Neutrophil (primary cell): ENCODE measurements around the gene ILF2.
A peak's percentile ranks its signal among the peaks of the same experiment; 100 is the strongest.

Experiments used
- H3K27ac ChIP-seq: fragments of 200-600 bp; sonication (generic); 2 replicates; pipeline ENCODE4 v1.5.1; 2016; ENCODE audit warnings: mild to moderate bottlenecking, moderate library complexity
- H3K27me3 ChIP-seq: fragments of 200-600 bp; sonication (generic); 2 replicates; pipeline ENCODE4 v1.6.0; 2016; ENCODE audit warnings: mild to moderate bottlenecking
- H3K36me3 ChIP-seq: fragments of 200-600 bp; sonication (generic); 2 replicates; pipeline ENCODE4 v1.5.1; 2017
- H3K4me1 ChIP-seq, 2 experiments: fragments of 200-600 bp in 1 of 2; sonication (generic) in 1 of 2; 1 replicate in 1 of 2; 2 replicates in 1 of 2; pipeline versions ENCODE4 v1.5.1 to v1.6.1; 2013 to 2016; ENCODE audit warnings: low read depth in 1 of 2, low read length in 1 of 2, mild to moderate bottlenecking in 1 of 2, moderate library complexity in 1 of 2; ENCODE audit not compliant: control insufficient read depth in 1 of 2, insufficient read depth in 1 of 2
- H3K4me3 ChIP-seq, 2 experiments: fragments of 200-600 bp in 1 of 2; sonication (generic) in 1 of 2; 1 replicate in 1 of 2; 2 replicates in 1 of 2; pipeline ENCODE4 v1.5.1; 2013 to 2016; ENCODE audit warnings: low read depth in 1 of 2, low read length in 1 of 2, mild to moderate bottlenecking in 1 of 2, moderate library complexity in 1 of 2
- H3K9me3 ChIP-seq: fragments of 200-600 bp; sonication (generic); 2 replicates; pipeline ENCODE4 v1.5.1; 2016
- CTCF ChIP-seq: fragments of 200-600 bp; sonication (generic); IDR thresholded peaks from 2 replicates; pipeline ENCODE4 v1.5.1; 2016; ENCODE audit warnings: antibody characterized with exemption

ILF2 gene

GRCh38 chr1:153698923-153699714 lies 28.3 kb upstream of the ILF2 start:
- Histone ChIP-seq H3K4me1 (peaks cover 8% of the 10 kb centered on the region in 2 experiments), H3K9me3 (no peaks in the 10 kb centered on the region), H3K36me3 (no peaks in the 10 kb centered on the region), H3K4me3 (no peak overlapping the region), H3K27ac (no peak overlapping the region), H3K27me3 (no peaks in the 10 kb centered on the region)
- TF ChIP-seq CTCF: no peak

- Histone ChIP-seq H3K27ac (no peak overlapping the region), H3K36me3 (no peaks in the 10 kb centered on the region), H3K4me1 (peaks cover 8% of the 10 kb centered on the region in 2 experiments), H3K9me3 (no peaks in the 10 kb centered on the region), H3K27me3 (no peaks in the 10 kb centered on the region), H3K4me3 (peak overlapping the region; percentile 7 to 32)
- TF ChIP-seq CTCF: no peak
Observed at GRCh38 chr1:153698020-153698922, 27.5 kb upstream of the ILF2 start.

GRCh38 chr1:153697191-153698019 lies 26.6 kb upstream of the ILF2 start:
- H3K9me3 ChIP-seq: no peaks in the 10 kb centered on the region
- no peak for TF ChIP-seq CTCF
- H3K4me3 ChIP-seq: peak overlapping the region in 1 of 2 experiments; percentile 32
- H3K4me1 ChIP-seq: peaks cover 8% of the 10 kb centered on the region in 2 experiments
- H3K27me3 ChIP-seq: no peaks in the 10 kb centered on the region
- no peaks in the 10 kb centered on the region for H3K36me3 ChIP-seq
- no peak overlapping the region for H3K27ac ChIP-seq

GRCh38 chr1:153696741-153697140 lies 25.9 kb upstream of the ILF2 start:
- Histone ChIP-seq H3K9me3 (no peaks in the 10 kb centered on the region), H3K27me3 (no peaks in the 10 kb centered on the region)
- no peak for TF ChIP-seq CTCF

GRCh38 chr1:153693466-153693865 lies 22.7 kb upstream of the ILF2 start:
- Histone ChIP-seq H3K27ac (no peak overlapping the region), H3K4me1 (peaks cover 7 to 8% of the 10 kb centered on the region in 2 experiments), H3K27me3 (no peaks in the 10 kb centered on the region), H3K4me3 (no peak overlapping the region), H3K9me3 (no peaks in the 10 kb centered on the region), H3K36me3 (no peaks in the 10 kb centered on the region)
- TF ChIP-seq CTCF: no peak

More at GRCh38 chr1:153696741-153697140, 25.9 kb upstream of the ILF2 start:
- Histone ChIP-seq H3K4me3 (no peak overlapping the region), H3K36me3 (no peaks in the 10 kb centered on the region), H3K27ac (no peak overlapping the region), H3K4me1 (peaks cover 8% of the 10 kb centered on the region in 2 experiments)
